ENCODE results near the gene KRTAP5-6.
"Not testable (repeated sequence)": the region's sequence is repeated elsewhere in the genome, so short reads cannot be mapped to it uniquely, and the experiment has no call there.

KRTAP5-6 gene

GRCh38 chr11:1662699-1663283 lies 34.2 kb upstream of the KRTAP5-6 start:
- DNase-seq = not testable (repeated sequence)

- DNase-seq = no peak
Measured at GRCh38 chr11:1665313-1665712, 31.7 kb upstream of the KRTAP5-6 start.

- DNase-seq = no peak
Measured at GRCh38 chr11:1667121-1667850, 29.7 kb upstream of the KRTAP5-6 start.

GRCh38 chr11:1667906-1668305 lies 29.1 kb upstream of the KRTAP5-6 start:
- no peak for DNase-seq

- DNase-seq = no peak
Measured at GRCh38 chr11:1668911-1669473, 28.0 kb upstream of the KRTAP5-6 start.

- DNase-seq = no peak
Measured at GRCh38 chr11:1669546-1670218, 27.3 kb upstream of the KRTAP5-6 start.

- DNase-seq = not testable (repeated sequence)
Measured at GRCh38 chr11:1670457-1670856, 26.5 kb upstream of the KRTAP5-6 start.

- no peak for DNase-seq
Measured at GRCh38 chr11:1670905-1671371, 26.1 kb upstream of the KRTAP5-6 start.

GRCh38 chr11:1671658-1672057 lies 25.3 kb upstream of the KRTAP5-6 start:
- no peak for DNase-seq

GRCh38 chr11:1672613-1673350 lies 24.2 kb upstream of the KRTAP5-6 start:
- DNase-seq = no peak

- DNase-seq = no peak
Measured at GRCh38 chr11:1673446-1674172, 23.4 kb upstream of the KRTAP5-6 start.

GRCh38 chr11:1674173-1675131 lies 22.5 kb upstream of the KRTAP5-6 start:
- no peak for DNase-seq

GRCh38 chr11:1675536-1676228 lies 21.3 kb upstream of the KRTAP5-6 start:
- DNase-seq = no peak

GRCh38 chr11:1676229-1676740 lies 20.7 kb upstream of the KRTAP5-6 start:
- DNase-seq = no peak

- no peak for DNase-seq
Measured at GRCh38 chr11:1679881-1680280, 17.1 kb upstream of the KRTAP5-6 start.

GRCh38 chr11:1682225-1682905 lies 14.6 kb upstream of the KRTAP5-6 start:
- DNase-seq = no peak

- not testable (repeated sequence) for DNase-seq
Measured at GRCh38 chr11:1683216-1683615, 13.8 kb upstream of the KRTAP5-6 start.

GRCh38 chr11:1683904-1684572 lies 13.0 kb upstream of the KRTAP5-6 start:
- not testable (repeated sequence) for DNase-seq

Data from COR-L47 (cell line).